D721Med (cell line): ENCODE results near the gene KCNA10.

Source experiments
- DNase-seq: peaks from one replicate; pipeline ENCODE4 v3.0.0; 2011; ENCODE audit warnings: low spot score; ENCODE audit not compliant: insufficient read length
- FAIRE-seq: peaks from 2 replicates; lab custom pipeline; 2011; peaks lifted over from hg19 to GRCh38; lab: Jason Lieb, UNC
- CTCF ChIP-seq: IDR thresholded peaks from 2 replicates; pipeline ENCODE4 v1.5.1; 2012; ENCODE audit warnings: mild to moderate bottlenecking, control low read depth; ENCODE audit not compliant: insufficient read depth; ENCODE audit errors: missing control alignments

The KCNA10 gene

GRCh38 chr1:110538075-110538474 is 19.1 kb upstream of the KCNA10 start:
- FAIRE-seq (no peak), DNase-seq (no peak)
- no peak for TF ChIP-seq CTCF

GRCh38 chr1:110535985-110536384 is 17.0 kb upstream of the KCNA10 start:
- TF ChIP-seq CTCF, result no peak
- no peak for FAIRE-seq
- no peak for DNase-seq

DNA sequence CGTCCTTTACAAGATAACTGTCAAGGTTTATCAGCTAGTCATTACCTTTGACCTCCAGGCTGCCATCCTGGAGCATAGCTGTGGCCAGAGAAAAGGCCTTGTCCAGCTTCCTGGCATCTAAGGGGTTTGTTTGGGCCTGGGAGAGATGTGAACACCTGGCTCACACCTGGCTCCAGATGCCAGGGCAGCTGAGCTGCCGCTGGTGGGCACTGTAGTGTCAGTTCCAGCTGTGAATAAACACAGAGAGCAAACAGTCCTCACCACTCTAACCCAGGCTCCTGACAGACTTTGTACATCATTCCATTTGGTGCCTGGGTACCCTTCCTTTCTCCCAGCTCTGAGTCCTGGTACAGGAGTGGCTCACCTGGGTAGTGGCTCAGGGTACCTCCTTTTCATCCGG is 14.3 kb upstream of the KCNA10 start:
- DNase-seq (no peak), FAIRE-seq (no peak)
- TF ChIP-seq CTCF, result no peak

GRCh38 chr1:110529011-110529410 is 10.0 kb upstream of the KCNA10 start:
- no peak for FAIRE-seq
- TF ChIP-seq CTCF, result no peak

GRCh38 chr1:110526201-110526780 is 7.3 kb upstream of the KCNA10 start:
- DNase-seq (no peak), FAIRE-seq (no peak)
- no peak for TF ChIP-seq CTCF

More at GRCh38 chr1:110529011-110529410, 10.0 kb upstream of the KCNA10 start:
- no peak for DNase-seq

- FAIRE-seq (no peak), DNase-seq (no peak)
- no peak for TF ChIP-seq CTCF
Observed at GRCh38 chr1:110525249-110525595, 6.2 kb upstream of the KCNA10 start.

DNA sequence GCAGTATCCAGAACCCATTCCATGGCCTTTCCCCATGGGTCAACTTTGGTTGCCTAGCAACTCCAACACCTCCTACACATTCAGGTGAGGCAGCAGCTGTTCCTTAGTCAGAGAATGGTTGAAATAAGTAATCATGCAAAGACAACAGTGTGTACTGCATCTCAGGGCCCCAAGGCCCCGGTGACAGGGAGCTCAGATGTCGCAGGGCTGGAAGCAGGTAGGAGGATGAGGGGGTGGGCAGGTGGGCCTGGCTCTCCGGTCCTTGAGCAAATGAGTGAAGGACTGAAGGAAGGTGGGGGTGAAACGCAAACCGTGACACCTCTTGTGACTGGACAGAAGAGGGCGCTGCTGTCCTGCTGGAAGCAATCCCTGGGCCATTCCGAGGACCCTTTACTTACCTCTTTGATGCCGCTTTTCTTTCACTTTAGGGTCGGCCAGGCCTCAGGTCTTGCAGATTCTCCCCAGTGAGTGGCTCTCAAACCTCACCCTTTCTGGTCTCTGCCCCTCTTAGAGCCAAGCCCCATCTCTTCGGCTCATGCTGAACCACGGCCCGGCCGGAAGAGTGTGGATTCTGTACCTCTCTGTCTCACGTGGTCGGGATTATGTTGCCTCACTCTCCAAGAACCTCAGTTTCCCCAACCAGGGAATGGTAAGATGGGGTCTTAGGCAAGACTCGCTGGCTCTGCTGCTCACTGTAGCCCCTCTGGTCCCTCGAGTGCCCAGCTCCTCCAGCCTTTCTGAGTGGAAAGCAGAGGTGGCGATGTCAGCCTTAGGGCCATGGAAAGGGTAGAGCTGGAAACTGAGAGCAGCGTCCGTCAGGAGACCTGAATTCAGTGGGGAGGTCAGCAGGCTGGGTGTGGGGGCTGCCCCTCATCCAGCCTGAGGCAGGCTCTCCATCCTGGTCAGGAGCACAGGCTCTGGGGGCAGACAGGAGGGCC is 5.6 kb upstream of the KCNA10 start:
- peak; percentile 71 for TF ChIP-seq CTCF
- DNase-seq, result peak; percentile 56
- FAIRE-seq, result no peak
